ENCODE measurements around the gene RGS3. TPM values are rescaled to one million over a fixed set of nuclear protein-coding genes. Genes with fewer than 3 reads are reported as not detected.

The RGS3 gene
- total RNA-seq, 3 donors from 2014 or later = 51.4 to 65.9 (median 63.5) TPM

DNA sequence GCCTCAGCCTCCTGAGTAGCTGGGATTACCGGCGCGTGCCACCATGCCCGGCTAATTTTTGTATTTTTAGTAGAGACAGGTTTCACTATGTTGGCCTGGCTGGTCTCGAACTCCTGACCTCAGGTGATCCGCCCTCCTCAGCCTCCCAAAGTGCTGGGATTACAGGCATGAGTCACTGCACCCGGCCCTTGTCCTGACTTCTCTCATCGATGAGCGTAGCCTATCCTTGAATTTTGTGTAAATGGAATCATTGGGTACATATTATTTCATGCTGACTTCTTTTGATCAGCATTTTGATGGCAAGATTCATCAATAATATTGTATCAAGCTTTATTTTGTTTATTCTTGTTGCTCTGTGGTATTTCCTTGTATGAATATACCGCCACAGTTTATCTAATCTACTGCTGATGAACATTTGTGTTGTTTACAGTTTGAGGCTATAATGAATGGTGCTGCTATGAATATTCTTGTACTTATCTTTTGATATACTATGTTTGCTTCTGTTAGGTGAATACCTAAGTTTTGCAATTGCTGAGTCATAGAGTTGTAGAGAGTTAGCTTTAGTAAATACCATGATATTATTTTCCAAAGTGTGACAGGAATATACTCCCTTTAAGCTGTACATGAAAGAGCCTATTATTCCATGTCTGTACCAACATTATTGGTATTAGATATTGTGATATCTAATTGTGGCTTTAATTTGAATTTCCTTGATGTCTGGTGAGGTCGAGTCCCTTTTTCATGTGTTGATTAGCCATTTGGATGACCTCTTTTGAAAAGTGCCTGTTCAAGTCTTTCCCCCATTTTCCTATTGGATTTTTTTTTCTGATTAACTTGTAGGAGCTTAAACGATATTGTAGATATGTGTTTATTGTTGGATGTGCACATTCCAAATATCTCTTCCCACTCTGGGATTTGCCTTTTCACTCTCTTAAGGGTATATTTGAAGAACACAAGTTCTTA, 107.5 kb downstream of the RGS3 start:
- Mint-ChIP-seq H3K9me3 (no peaks in the 10 kb centered on the region), H3K36me3 (ENCODE audit: insufficient read depth) (peaks cover 2% of the 10 kb centered on the region), H3K4me3 (no peak overlapping the region), H3K27me3 (ENCODE audit: low read depth) (no peaks in the 10 kb centered on the region), H3K4me1 (ENCODE audit: low read depth) (peaks cover 36% of the 10 kb centered on the region)
- ATAC-seq (no peak), DNase-seq (no peak)

DNA sequence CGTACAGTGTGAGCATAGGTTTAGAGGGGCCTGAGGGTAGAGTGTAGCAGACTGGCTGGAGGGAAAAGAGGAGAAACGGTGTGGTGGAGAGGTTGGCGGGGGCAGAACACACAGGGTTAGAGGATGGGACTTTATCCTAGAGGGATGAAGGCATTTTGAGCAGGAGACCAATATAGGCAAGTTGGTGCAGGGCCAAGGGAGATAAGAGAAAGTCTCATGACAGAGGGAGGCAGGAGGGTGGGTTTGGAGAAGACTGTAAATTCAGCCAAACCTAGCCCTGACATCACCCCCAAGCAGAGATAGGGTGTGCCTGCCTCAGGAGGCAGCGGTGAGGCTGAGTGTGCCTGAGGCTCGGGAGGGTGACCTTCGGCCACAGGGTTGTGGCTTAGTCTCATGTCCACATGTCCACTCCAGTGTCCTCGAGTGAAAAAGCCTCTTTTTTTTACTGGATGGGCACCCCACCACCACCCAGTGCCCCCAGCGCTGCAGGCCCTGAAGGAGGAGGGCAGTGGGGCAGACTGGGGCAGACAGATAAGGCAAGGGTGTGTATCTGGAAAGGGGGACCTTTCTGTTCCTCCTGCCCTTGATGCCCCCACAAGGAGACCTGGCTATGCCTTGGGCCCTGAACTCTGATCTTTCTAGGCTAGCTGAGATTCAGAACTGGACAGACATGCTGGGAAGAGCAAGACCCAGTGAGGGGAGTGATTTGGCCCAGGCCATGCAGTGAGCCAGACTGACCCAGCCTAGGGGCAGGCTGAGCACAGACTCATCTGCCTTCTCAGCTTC, 108.7 kb downstream of the RGS3 start:
- peaks cover 43% of the 10 kb centered on the region for H3K4me1 Mint-ChIP-seq (ENCODE audit: low read depth)
- ATAC-seq (no peak), DNase-seq (no peak)
- H3K9me3 Mint-ChIP-seq = no peaks in the 10 kb centered on the region
- no peaks in the 10 kb centered on the region for H3K27me3 Mint-ChIP-seq (ENCODE audit: low read depth)
- peaks cover 2% of the 10 kb centered on the region for H3K36me3 Mint-ChIP-seq (ENCODE audit: insufficient read depth)
- no peak overlapping the region for H3K4me3 Mint-ChIP-seq

DNA sequence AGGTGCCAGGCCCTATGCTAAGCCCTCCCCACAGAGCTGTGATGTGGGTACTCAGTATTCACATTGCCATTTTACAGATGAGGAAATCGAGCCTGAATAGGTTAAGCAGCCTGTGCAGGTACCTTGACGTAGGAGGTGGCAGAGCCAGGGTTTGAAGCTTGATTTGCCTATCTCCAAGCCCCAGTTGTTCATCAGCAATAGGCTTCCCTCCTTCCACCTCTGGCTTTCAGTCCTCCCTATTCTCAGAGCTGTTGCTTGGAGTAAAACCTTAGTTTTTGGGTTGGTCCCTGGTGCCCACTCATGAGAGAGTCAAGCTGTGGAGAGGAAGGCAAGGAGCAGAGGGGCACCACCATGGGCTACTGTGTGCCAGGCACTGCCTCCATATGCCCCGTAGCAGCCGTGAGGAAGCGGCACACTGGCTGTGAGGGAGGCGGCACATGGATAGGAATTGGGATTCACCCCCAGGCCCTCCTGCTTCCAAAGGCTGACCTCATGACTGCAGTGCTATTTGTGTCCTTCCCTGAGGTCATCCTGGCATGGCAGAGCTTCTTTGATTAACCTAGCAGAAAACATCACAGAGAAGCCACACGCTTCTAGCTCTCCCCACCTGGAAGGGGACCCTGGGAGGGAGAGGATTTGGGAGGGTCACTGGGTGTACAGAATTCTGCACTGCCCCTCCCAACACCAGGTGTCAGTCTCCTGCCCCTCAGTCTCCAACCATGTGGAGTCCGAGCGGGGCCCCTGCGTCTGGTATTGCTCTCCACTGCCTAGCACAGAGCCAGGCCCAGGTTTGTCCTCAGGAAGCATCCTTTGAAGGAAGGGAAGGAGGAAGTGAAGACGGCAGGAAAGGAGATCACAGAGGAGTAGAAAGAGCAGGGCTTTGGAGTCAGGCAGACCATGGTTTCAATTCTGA, 109.8 kb downstream of the RGS3 start:
- no peak for DNase-seq
- ATAC-seq = no peak
- H3K9me3 Mint-ChIP-seq = no peaks in the 10 kb centered on the region
- peaks cover 2% of the 10 kb centered on the region for H3K36me3 Mint-ChIP-seq (ENCODE audit: insufficient read depth)
- peaks cover 52% of the 10 kb centered on the region for H3K4me1 Mint-ChIP-seq (ENCODE audit: low read depth)
- no peak overlapping the region for H3K4me3 Mint-ChIP-seq
- no peaks in the 10 kb centered on the region for H3K27me3 Mint-ChIP-seq (ENCODE audit: low read depth)

DNA sequence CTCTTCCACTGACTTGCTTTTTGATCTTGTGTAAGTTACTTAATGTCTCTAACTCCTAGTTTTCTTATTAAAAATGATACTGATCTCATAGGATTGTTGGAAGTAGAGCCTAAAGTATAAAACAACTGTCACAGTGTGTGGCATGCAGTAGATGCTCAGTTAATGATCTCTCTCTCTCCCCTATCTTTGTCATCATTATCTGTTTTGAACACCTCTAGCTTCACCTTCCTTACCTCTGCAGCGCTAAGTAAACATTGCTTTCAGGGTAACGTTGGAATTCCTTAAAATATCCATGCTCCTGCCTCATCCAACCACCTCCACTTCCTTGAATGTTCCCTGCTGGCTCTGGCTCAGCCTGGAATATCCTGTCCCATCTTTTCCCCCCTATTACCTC, 110.4 kb downstream of the RGS3 start:
- Mint-ChIP-seq H3K4me3 (no peak overlapping the region), H3K4me1 (ENCODE audit: low read depth) (peaks cover 58% of the 10 kb centered on the region), H3K9me3 (no peaks in the 10 kb centered on the region), H3K27me3 (ENCODE audit: low read depth) (no peaks in the 10 kb centered on the region), H3K36me3 (ENCODE audit: insufficient read depth) (peaks cover 2% of the 10 kb centered on the region)
- ATAC-seq = no peak
- no peak for DNase-seq

DNA sequence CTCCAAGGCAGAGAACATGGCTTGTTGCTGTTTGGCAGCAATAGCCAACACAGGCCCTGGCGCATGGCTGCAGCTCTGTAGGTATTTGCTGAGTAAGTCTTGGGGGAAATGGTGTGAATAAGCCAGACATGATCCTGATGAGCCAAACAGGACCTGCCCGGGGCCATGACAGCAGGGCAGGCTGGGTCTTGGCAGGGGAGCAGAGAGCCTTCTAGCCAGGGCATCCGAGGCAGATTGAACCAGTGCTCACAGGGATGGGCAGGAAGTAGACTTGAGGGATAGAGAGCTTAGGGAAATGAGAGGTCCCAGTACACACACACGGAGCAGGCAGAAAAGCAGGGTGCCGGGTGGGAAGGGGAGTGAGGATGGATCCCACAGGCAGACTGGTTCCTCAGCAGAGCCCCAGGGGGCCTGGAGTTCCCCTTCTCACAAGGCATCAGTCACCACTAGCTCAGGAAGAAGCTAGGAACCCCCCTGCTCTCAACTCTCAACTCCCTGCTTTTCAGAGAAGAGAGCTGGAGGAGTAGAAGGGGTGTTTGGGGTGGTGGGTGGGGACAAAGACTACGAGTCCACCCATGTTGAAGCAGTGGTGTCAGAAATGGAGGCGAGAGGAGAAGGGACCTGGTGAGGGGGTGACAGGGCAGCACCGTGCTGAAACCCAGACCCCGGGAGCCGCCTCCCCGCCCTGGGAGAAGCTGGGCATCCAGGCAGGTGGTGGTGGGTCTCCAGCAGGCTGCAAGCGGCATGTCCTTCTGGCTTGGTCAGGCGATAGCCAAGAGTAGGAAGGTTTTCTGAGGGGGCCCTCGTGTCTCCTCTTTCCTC, 111.1 kb downstream of the RGS3 start:
- Mint-ChIP-seq H3K4me1 (ENCODE audit: low read depth) (peaks cover 62% of the 10 kb centered on the region), H3K9me3 (no peaks in the 10 kb centered on the region), H3K36me3 (ENCODE audit: insufficient read depth) (peaks cover 2% of the 10 kb centered on the region), H3K4me3 (no peak overlapping the region), H3K27me3 (ENCODE audit: low read depth) (no peaks in the 10 kb centered on the region)
- ATAC-seq (no peak), DNase-seq (no peak)

DNA sequence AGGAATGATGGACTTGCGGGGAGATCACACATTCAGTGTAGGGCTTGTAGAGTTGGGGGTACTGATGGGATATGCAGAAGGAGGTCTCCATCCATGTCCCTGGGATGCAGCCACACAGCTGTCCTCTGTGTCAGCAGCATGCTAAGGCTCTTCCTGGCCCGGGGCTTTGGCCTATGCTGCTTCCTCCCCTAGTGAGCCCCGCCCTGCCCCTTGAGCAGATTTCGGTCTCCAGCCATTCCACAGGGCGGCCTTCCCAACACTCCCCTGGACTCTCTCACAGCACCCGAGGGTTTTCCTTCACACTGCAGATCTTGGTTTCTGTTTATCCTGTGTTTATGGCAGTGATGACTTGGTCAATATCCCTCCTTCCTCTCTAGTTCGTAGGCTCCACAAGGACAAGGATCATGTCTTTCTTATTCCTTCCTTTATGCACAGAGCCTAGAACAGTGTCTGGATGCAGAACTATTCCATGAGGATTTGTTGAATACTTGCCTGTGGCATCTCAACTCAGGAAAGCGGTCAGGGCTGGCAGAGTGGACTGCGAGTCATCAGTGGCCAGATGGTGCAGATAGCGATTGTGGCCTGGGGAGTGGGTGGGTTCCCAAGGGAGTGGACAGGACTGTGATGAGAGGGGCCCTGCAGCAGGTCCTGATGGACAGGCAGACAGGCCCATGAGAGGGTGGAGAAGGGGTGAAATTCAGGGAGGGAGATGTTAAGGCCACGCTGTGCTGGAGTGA, 114.2 kb downstream of the RGS3 start:
- Mint-ChIP-seq H3K36me3 (ENCODE audit: insufficient read depth) (no peaks in the 10 kb centered on the region), H3K4me1 (ENCODE audit: low read depth) (peaks cover 80% of the 10 kb centered on the region), H3K9me3 (no peaks in the 10 kb centered on the region), H3K4me3 (peak overlapping the region; percentile 33), H3K27me3 (ENCODE audit: low read depth) (no peaks in the 10 kb centered on the region)
- ATAC-seq = no peak
- DNase-seq = no peak

DNA sequence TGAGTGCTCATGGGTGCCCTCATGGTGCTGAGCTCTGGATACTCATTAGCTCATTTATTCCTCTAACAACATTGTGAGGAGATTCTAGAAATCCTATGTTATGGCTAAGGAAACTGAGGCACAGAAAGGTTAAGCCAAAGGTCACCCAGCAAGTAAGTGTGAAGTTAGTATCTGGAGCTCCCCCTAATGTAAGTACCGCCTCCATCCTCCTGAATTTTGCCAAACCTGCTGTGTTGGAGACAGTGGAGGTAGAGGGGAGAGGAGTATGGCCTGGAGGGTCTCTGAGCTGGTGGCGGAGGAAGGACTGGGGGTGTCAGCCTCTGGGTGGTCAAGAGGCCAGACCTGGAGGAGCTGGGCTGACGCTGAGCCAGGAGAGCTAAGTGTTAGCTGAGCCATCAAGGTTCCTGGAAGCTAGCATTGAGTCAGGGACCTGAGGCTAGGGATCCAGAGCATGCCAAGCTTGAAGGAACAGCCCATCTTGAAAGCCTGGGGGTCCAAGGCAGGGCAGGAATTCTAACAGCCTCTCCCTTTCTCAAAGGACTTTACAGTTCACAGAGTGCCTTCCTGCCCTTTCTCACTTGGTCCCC, 114.8 kb downstream of the RGS3 start:
- DNase-seq (no peak), ATAC-seq (no peak)
- Mint-ChIP-seq H3K4me3 (peak overlapping the region; percentile 61), H3K36me3 (ENCODE audit: insufficient read depth) (peaks cover 5% of the 10 kb centered on the region), H3K27me3 (ENCODE audit: low read depth) (no peaks in the 10 kb centered on the region), H3K9me3 (no peaks in the 10 kb centered on the region), H3K4me1 (ENCODE audit: low read depth) (peaks cover 83% of the 10 kb centered on the region)

DNA sequence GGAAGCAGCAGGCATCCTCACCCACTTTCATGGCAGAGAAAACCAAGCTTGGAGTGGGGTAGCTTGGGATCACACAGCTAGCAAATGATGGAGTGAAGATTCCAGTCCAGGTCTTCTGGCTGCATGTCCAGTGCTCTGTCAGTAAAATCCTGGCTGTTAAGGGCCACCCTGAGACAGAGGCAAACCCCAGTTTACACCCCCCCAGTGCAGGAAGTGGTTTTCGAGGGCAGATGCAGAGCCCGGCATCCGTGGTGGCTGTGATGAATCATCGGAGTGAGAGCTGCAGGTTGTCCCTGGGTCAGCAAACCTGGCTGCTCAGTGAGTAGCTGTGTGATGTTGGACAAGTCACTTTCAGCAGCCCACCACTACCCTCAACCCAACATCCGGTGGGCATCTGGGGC, 115.4 kb downstream of the RGS3 start:
- Mint-ChIP-seq H3K36me3 (ENCODE audit: insufficient read depth) (peaks cover 8% of the 10 kb centered on the region), H3K4me3 (peak overlapping the region; percentile 61), H3K4me1 (ENCODE audit: low read depth) (peaks cover 83% of the 10 kb centered on the region), H3K9me3 (no peaks in the 10 kb centered on the region), H3K27me3 (ENCODE audit: low read depth) (no peaks in the 10 kb centered on the region)
- ATAC-seq = peak; percentile 69 to 79
- peak; percentile 69 for DNase-seq

DNA sequence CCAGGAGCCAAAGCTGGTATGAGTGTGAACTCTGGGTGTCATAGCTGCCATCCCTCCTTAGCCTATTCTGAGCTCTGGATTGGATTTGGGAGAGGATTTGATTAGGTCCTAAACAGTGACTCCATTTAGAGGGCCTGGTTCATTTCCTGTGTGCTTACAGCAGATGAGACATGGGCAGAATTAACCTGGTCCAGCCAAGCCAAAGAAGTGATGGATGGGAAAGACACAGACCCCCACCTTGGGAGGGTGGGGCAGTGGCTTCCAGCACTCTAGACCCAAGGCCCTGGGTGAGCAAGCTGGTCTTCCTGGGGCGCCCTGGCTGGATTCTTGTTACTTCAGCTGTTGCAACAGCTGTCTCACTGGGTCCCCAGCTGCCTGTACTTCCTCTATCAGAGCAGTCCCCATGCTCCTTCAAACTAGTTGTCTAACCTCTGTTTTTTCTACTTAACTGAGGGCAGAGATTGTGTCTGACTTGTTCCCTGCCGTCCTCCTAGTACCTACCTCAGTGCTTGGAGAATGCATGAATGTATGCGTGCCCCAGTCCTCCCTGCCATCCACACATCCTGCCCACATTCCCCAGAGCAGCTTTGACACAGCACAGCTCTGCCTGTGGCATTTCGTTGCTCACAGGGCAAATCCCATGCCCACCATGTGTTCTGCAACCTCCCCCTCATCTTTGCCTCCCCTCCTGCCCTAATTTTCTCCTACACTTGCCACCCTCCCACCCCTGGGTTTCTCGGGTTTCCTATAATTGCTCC, 115.9 kb downstream of the RGS3 start:
- peaks cover 8% of the 10 kb centered on the region for H3K36me3 Mint-ChIP-seq (ENCODE audit: insufficient read depth)
- H3K27me3 Mint-ChIP-seq (ENCODE audit: low read depth) = no peaks in the 10 kb centered on the region
- peak overlapping the region; percentile 61 for H3K4me3 Mint-ChIP-seq
- DNase-seq (no peak), ATAC-seq (peak; percentile 0 to 3)
- no peaks in the 10 kb centered on the region for H3K9me3 Mint-ChIP-seq
- H3K4me1 Mint-ChIP-seq (ENCODE audit: low read depth) = peaks cover 82% of the 10 kb centered on the region

DNA sequence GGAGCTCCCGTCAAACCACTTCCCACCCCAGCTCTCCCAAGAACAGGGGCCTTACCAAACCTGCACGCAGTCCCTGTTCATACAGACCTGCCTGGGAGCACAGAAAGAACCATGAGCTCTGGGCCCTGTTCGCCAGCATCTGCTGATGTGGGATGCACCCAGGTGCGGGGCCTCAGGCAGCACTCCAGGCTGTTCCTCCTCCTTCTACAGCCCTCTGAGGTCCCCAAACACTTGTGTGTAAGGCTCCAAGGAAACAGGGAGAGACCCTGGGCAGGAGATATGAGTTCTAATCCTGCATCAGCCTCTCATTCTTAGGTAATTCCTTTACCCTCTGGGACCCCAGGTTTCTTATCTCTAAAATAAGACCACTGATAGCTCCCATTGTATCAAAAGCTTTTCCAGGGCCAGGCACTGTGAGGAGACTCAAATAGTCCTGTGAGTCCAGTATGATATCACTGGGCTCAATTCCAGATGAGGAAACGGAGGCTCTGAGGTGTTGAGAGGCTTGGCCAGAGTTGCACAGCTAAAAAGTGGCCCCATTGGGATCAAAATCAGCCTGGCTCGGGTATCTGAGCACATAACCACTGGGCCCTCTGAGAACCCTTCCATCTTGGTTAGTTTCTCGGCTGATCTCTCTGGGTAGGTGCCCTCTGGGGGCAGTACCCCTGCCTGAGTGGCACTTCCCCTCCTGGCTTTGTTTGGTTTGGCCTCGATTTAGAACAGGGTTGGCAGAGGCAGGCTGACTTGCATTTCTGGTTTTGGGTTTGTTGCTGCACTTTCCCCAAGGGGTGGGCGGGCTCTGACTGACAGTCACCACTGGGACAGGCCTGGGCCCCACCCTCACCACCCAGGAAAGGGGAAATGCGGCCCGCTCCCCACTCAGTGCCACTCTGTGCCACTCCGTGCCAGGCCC, 116.8 kb downstream of the RGS3 start:
- peak overlapping the region; percentile 78 for H3K4me3 Mint-ChIP-seq
- no peaks in the 10 kb centered on the region for H3K9me3 Mint-ChIP-seq
- peak; percentile 46 to 55 for ATAC-seq
- no peaks in the 10 kb centered on the region for H3K27me3 Mint-ChIP-seq (ENCODE audit: low read depth)
- H3K4me1 Mint-ChIP-seq (ENCODE audit: low read depth) = peaks cover 88% of the 10 kb centered on the region
- H3K36me3 Mint-ChIP-seq (ENCODE audit: insufficient read depth) = peaks cover 13% of the 10 kb centered on the region
- peak; percentile 56 for DNase-seq

DNA sequence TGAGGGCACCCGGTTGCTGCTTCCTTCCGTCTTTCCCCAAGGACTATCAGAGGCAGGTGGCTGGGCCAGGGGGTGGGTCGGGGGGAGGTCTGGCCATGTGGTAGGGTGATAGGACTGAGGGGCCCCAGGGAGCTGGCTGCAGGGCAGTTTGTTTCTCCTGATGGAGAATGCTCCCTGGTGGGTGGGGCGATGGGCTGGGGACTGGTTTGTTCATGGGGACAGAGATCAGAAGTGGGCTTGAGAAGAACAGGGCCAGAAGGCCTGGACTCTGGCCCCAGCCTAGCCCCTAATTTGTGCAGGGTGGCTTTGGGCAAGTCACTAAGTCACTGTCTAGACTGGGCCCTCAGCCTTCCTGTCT, 117.4 kb downstream of the RGS3 start:
- no peaks in the 10 kb centered on the region for H3K9me3 Mint-ChIP-seq
- H3K4me3 Mint-ChIP-seq = peak overlapping the region; percentile 78
- no peaks in the 10 kb centered on the region for H3K27me3 Mint-ChIP-seq (ENCODE audit: low read depth)
- ATAC-seq (no peak), DNase-seq (no peak)
- peaks cover 90% of the 10 kb centered on the region for H3K4me1 Mint-ChIP-seq (ENCODE audit: low read depth)
- peaks cover 18% of the 10 kb centered on the region for H3K36me3 Mint-ChIP-seq (ENCODE audit: insufficient read depth)
